ENCODE data around the gene CNOT3.
"Not testable (repeated sequence)": the region's sequence is repeated elsewhere in the genome, so short reads cannot be mapped to it uniquely, and the experiment has no call there.

CNOT3 gene

DNA sequence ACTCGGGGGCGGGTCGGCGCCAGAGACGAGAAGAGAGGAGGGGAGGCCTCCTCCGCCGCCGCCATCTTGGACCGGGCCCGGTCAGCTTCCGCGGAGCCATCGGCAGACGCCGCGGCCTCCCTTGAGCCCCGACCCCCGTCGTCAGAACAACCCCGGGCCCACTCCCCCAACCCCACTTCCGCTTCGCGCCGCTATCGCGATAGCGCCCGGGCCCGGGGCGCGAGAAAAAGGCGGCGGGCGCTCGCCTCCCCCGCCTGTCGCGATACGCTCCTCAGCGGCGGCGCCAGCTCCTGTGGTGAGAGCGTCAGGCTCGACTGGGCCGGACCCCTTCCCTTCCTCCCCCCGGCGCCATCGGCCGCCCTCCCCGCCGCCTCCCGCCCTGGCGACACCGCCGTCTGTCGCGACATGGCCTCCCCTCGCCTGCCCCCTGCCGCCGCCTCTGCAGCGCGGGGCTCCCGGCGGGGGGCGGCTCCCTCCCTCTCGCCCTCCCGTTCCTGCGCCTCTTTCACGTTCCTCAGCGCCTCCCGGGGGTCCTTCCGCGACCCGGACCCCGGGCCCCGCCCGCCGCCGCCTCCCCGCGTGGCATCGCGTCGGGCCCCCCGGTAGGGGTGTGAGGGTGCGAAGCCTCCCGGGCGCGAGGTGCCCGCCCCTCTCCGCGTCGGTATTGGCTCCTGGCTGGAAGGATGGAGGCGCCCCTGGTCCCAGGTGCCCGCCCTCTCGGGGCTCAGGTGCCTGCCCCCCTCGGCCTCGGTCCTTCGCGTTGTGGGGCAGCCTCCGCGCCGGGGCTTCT is at the start of gene CNOT3:
TSS of gene CNOT3 (plus strand) at position 64 of the 790 bp plus-strand sequence. CDS start 5,217 bp downstream, outside the sequence.
- peak within 1 kb of the TSS; percentile 95 for H3K27ac ChIP-seq (ENCODE audit: low read depth, low read length)
- H3K4me3 ChIP-seq (ENCODE audit: low read depth, low read length) = peak within 1 kb of the TSS; percentile 75
- H3K9me3 ChIP-seq (ENCODE audit: control insufficient read depth, insufficient read depth, low read length) = no peaks in the 10 kb centered on the region
- no peaks in the 10 kb centered on the region for H3K27me3 ChIP-seq (ENCODE audit: control insufficient read depth, insufficient read depth, low read length)
- peaks cover 39% of the 10 kb centered on the region for H3K36me3 ChIP-seq (ENCODE audit: control insufficient read depth, insufficient read depth, low read length)
- peak within 1 kb of the TSS; percentile 82 for H3K9ac ChIP-seq (ENCODE audit: low read depth, low read length)
- peaks cover 7% of the 10 kb centered on the region for H3K4me1 ChIP-seq (ENCODE audit: control insufficient read depth, insufficient read depth, low read length)

DNA sequence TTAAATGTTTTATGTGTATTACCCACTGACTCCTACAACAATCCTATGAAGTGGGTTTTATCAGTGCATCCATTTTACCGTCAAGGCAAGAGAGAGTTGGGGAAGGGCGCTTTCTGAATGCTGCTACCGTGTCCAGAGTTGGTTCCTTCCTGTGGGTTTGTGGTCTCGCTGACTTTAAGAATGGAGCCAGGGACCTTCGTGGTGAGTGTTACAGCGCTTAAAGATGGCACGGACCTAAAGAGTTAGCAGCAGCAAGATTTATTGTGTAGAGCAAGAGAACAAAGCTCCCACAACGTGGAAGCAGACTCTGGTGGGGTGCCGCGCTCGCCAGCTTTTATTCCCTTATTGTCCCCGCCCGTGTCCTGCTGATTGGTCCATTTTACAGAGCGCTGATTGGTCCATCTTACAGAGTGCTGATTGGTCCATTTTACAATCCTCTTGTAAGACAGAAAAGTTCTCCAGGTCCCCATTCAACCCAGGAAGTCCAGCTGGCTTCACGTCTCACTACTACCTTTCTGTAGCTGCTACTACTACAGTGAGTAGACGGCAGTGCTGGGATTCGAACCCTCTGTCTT is 43.0 kb upstream of the CNOT3 start:
- Histone ChIP-seq H3K4me3 (ENCODE audit: low read depth, low read length) (no peak overlapping the region), H3K27me3 (ENCODE audit: control insufficient read depth, insufficient read depth, low read length) (peaks cover 32% of the 10 kb centered on the region), H3K36me3 (ENCODE audit: control insufficient read depth, insufficient read depth, low read length) (no peaks in the 10 kb centered on the region), H3K9me3 (ENCODE audit: control insufficient read depth, insufficient read depth, low read length) (no peaks in the 10 kb centered on the region), H3K9ac (ENCODE audit: low read depth, low read length) (no peak overlapping the region), H3K27ac (ENCODE audit: low read depth, low read length) (no peak overlapping the region), H3K4me1 (ENCODE audit: control insufficient read depth, insufficient read depth, low read length) (no peaks in the 10 kb centered on the region; the same call in 1 of the 2 replicates)

DNA sequence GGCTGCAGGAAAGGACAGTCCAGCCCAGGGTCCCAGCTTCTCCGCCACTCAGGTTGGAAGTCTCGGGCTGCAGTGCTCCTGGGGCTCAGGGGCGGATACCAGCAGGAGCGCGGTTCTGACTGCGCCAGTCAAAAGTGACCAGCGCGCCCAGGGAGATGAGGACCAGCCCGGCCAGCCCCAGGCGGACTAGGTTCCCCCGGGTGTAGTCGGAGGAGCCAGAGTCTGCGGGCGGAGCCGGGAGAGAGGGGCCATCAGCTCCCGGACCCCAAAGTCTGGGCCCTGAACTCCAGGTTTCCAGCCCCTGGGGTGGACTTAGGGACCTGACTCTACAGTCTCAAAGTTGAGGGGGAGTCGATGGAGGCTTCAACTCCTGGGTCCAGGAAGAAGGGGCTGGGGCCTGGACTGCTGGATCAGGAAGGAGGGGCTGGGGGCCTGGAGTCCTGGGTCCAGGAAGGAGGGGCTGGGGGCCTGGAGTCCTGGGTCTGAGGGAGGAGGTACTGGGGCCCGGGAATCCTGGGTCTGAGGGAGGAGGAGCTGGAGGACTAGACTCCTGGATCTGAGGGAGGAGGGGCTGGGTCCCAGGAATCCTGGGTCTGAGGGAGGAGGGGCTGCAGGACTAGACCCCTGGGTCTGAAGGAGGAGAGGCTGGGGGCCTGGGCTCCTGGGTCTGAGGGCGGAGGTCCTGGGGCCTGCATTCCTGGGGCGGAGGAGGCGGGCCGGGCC is 42.3 kb upstream of the CNOT3 start:
- Histone ChIP-seq H3K9me3 (ENCODE audit: control insufficient read depth, insufficient read depth, low read length) (no peaks in the 10 kb centered on the region), H3K27me3 (ENCODE audit: control insufficient read depth, insufficient read depth, low read length) (peaks cover 32% of the 10 kb centered on the region), H3K36me3 (ENCODE audit: control insufficient read depth, insufficient read depth, low read length) (no peaks in the 10 kb centered on the region), H3K4me3 (ENCODE audit: low read depth, low read length) (peak overlapping the region; percentile 62), H3K9ac (ENCODE audit: low read depth, low read length) (no peak overlapping the region), H3K4me1 (ENCODE audit: control insufficient read depth, insufficient read depth, low read length) (no peaks in the 10 kb centered on the region), H3K27ac (ENCODE audit: low read depth, low read length) (no peak overlapping the region)

DNA sequence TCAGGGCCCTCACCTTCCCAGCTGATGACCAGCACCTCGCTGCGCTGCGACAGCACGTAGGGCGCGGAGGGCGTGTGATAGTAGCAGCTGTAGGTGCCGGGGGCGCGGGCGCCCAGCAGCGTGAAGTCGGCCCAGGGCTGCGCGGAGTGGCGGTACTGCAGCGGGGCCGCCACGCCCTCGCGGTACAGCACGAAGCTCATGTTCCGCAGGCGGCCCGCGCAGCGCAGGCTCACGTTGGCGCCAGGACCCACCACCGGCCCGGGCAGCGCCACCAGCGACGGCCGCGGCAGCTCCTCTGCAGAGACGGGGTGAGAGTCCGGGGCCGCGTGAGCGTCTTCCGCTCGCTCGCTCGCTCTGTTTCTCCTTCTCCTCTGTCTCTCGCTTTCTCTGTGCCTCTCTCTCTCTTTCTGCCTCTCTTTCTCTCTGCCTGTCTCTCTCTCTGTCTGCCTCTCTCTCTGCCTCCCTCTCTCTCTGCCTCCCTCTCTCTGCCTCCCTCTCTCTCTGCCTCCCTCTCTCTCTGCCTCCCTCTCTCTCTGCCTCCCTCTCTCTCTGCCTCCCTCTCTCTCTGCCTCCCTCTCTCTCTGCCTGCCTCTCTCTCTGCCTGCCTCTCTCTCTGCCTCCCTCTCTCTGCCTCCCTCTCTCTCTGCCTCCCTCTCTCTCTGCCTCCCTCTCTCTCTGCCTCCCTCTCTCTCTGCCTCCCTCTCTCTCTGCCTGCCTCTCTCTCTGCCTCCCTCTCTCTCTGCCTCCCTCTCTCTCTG is 41.5 kb upstream of the CNOT3 start:
- H3K4me1 ChIP-seq (ENCODE audit: control insufficient read depth, insufficient read depth, low read length); H3K9ac ChIP-seq (ENCODE audit: low read depth, low read length); H3K36me3 ChIP-seq (ENCODE audit: control insufficient read depth, insufficient read depth, low read length); H3K27ac ChIP-seq (ENCODE audit: low read depth, low read length); H3K9me3 ChIP-seq (ENCODE audit: control insufficient read depth, insufficient read depth, low read length): not testable (repeated sequence)
- Histone ChIP-seq H3K27me3 (ENCODE audit: control insufficient read depth, insufficient read depth, low read length) (peaks cover 32% of the 10 kb centered on the region), H3K4me3 (ENCODE audit: low read depth, low read length) (peak overlapping the region; percentile 62)

DNA sequence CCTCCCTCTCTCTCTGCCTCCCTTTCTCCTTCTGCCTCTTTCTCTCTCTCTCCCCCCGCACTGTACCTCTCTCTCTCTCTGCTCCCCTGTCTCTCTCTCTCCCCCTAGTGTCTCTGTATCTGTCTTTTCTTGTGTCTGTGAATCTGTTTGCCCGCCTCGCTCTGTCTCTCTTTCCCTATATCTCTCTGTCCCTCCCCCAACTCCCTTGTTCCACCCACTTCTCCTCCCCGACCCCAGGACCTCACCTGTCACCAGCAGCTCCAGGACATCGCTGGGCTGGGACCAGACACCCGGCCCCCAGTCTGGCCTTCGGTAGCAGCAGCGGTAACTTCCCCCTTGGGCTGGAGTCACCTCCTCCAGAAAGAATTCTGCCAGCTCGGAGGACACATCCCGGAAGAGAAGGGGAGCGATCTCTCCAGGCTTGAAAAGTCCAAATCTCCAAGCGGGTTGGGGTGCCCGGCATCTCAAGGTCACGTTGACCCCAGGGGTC is 40.9 kb upstream of the CNOT3 start:
- no peak overlapping the region for H3K9ac ChIP-seq (ENCODE audit: low read depth, low read length)
- H3K4me3 ChIP-seq (ENCODE audit: low read depth, low read length) = peak overlapping the region; percentile 44; the same call in 1 of the 2 replicates
- no peaks in the 10 kb centered on the region for H3K9me3 ChIP-seq (ENCODE audit: control insufficient read depth, insufficient read depth, low read length)
- no peaks in the 10 kb centered on the region for H3K36me3 ChIP-seq (ENCODE audit: control insufficient read depth, insufficient read depth, low read length)
- no peak overlapping the region for H3K27ac ChIP-seq (ENCODE audit: low read depth, low read length)
- peaks cover 32% of the 10 kb centered on the region for H3K27me3 ChIP-seq (ENCODE audit: control insufficient read depth, insufficient read depth, low read length)
- H3K4me1 ChIP-seq (ENCODE audit: control insufficient read depth, insufficient read depth, low read length) = no peaks in the 10 kb centered on the region

DNA sequence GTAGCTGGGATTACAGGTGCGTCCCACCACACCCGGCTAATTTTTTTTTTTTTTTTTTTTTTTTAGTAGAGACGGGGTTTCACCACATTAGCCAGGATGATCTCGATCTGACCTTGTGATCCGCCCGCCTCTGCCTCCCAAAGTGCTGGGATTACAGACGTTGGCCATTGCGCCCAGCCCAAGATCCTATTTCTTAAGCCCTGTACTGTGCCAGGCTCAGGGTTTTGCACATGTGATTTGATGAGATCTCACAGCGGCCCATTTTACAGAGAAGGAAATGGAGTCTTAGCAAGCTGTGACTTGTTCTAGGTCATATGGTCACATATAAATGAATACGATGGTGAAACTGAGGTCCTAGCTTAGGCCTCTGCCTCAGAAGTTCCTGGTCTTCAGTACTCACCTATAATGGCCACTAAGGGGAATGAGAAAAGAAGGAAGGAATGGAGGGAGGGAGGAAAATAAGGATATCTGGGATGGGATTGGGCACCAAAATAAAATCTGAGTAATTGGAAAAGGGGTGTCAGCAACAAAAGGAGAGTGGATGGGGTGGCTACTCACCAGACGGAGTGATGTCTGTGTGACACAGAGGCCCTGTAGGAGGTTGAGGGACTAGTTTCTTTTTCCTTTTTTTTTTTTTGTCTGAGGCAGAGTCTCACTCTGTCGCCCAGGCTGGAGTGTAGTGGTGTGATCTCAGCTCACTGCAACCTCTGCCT is 38.2 kb upstream of the CNOT3 start:
- no peaks in the 10 kb centered on the region for H3K4me1 ChIP-seq (ENCODE audit: control insufficient read depth, insufficient read depth, low read length)
- H3K4me3 ChIP-seq (ENCODE audit: low read depth, low read length) = no peak overlapping the region
- H3K27ac ChIP-seq (ENCODE audit: low read depth, low read length) = no peak overlapping the region
- no peak overlapping the region for H3K9ac ChIP-seq (ENCODE audit: low read depth, low read length)
- no peaks in the 10 kb centered on the region for H3K9me3 ChIP-seq (ENCODE audit: control insufficient read depth, insufficient read depth, low read length)
- 0 out of 2 replicates have a peak, but pooled peaks cover 2% of the 10 kb centered on the region for H3K36me3 ChIP-seq (ENCODE audit: control insufficient read depth, insufficient read depth, low read length)
- peaks cover 29% of the 10 kb centered on the region for H3K27me3 ChIP-seq (ENCODE audit: control insufficient read depth, insufficient read depth, low read length)

DNA sequence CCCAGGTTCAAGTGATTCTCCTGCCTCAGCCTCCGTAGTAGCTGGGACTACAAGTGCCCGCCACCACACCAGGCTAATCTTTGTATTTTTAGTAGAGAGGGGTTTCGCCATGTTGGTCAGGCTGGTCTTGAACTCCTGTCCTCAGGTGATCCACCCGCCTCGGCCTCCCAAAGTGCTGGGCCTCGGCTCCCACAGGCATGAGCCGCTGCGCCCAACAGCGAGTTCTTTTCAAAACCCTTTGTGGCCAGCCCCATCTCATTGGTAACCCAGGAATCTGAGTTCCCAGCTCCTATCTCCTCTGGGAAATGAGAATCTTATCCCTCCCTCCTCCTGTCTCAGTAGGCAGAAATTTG is 37.7 kb upstream of the CNOT3 start:
- not testable (repeated sequence) for H3K27ac ChIP-seq (ENCODE audit: low read depth, low read length); H3K36me3 ChIP-seq (ENCODE audit: control insufficient read depth, insufficient read depth, low read length); H3K4me3 ChIP-seq (ENCODE audit: low read depth, low read length); H3K9me3 ChIP-seq (ENCODE audit: control insufficient read depth, insufficient read depth, low read length); H3K4me1 ChIP-seq (ENCODE audit: control insufficient read depth, insufficient read depth, low read length); H3K9ac ChIP-seq (ENCODE audit: low read depth, low read length)
- H3K27me3 ChIP-seq (ENCODE audit: control insufficient read depth, insufficient read depth, low read length) = peaks cover 24% of the 10 kb centered on the region

DNA sequence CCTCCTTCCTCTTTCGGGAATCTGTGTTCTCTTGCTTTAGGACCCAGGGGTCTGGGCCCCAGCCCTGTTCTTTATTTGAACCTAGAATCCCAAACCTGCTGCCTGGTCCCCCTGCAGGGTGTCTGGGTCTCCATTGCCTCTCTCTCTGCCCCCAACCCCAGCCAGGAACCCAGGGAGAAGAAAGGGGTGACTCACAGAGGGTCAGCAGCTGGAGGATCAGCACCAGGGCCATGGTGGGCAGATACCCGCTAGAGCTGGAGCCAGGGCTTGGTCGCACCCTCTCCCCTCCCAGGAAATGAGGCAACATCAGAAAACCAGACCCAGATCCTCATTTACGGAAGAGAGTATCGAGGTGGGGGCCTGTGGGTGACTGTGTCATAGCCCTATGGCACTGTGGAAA is 37.0 kb upstream of the CNOT3 start, which contains the start of gene OSCAR:
TSS of gene OSCAR (minus strand) at position 243 of the 400 bp plus-strand sequence. CDS start at position 232, 11 bp downstream.
- H3K36me3 ChIP-seq (ENCODE audit: control insufficient read depth, insufficient read depth, low read length) = peaks cover 10% of the 10 kb centered on the region
- H3K9ac ChIP-seq (ENCODE audit: low read depth, low read length) = no peak within 1 kb of the TSS
- H3K27ac ChIP-seq (ENCODE audit: low read depth, low read length) = no peak within 1 kb of the TSS

DNA sequence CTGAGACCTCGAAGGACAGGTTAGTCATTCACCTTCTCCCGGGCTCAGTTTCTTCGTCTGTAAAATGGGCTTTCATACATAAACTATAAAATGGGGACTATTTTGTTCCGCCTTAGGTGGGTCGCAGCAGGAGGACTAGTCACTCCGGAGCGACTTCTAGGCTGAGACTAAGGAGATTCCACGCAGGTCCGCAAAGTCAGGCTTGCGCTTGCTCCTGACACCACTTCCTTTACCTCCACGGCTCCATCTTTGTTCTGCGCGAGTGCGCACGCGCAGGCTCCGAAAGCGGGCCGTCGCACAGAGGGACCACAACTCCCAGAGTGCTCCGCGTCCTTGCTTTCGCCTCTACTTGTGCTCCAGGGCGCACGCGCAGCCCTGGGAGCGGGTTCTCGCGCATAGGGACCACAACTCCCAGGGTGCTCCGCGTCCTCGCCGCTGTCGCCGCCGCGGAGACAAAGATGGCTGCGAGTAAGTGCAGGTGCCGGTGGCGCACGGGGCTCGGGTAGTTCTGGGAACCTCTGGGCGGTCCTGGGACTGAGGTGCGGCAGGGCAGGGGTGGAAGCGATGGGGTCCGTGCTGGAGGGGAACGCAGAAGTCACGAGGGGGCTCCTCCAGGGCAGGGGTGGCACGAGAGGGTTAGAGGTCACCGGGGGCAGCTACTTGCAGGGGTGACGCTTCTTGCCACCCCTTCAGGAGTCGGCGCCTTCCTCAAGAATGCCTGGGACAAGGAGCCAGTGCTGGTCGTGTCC is 35.0 kb upstream of the CNOT3 start, which contains the start of gene NDUFA3:
TSS of gene NDUFA3 (plus strand) at position 435 of the 749 bp plus-strand sequence. CDS start at position 459, 24 bp downstream.
- peak within 1 kb of the TSS; percentile 66 for H3K27ac ChIP-seq (ENCODE audit: low read depth, low read length)
- no peaks in the 10 kb centered on the region for H3K27me3 ChIP-seq (ENCODE audit: control insufficient read depth, insufficient read depth, low read length)

More for the DNA sequence above, 37.0 kb upstream of the CNOT3 start, which contains the start of gene OSCAR:
- no peaks in the 10 kb centered on the region for H3K4me1 ChIP-seq (ENCODE audit: control insufficient read depth, insufficient read depth, low read length)
- peaks cover 17% of the 10 kb centered on the region for H3K27me3 ChIP-seq (ENCODE audit: control insufficient read depth, insufficient read depth, low read length)
- H3K4me3 ChIP-seq (ENCODE audit: low read depth, low read length) = no peak within 1 kb of the TSS
- no peaks in the 10 kb centered on the region for H3K9me3 ChIP-seq (ENCODE audit: control insufficient read depth, insufficient read depth, low read length)

More for the DNA sequence above, 35.0 kb upstream of the CNOT3 start, which contains the start of gene NDUFA3:
- no peaks in the 10 kb centered on the region for H3K4me1 ChIP-seq (ENCODE audit: control insufficient read depth, insufficient read depth, low read length)
- H3K9me3 ChIP-seq (ENCODE audit: control insufficient read depth, insufficient read depth, low read length) = no peaks in the 10 kb centered on the region
- H3K36me3 ChIP-seq (ENCODE audit: control insufficient read depth, insufficient read depth, low read length) = peaks cover 29% of the 10 kb centered on the region
- H3K9ac ChIP-seq (ENCODE audit: low read depth, low read length) = peak within 1 kb of the TSS; percentile 77
- H3K4me3 ChIP-seq (ENCODE audit: low read depth, low read length) = peak within 1 kb of the TSS; percentile 96

Data from HUES48 (cell line).